ENCODE data around the gene APBB1.
A peak's percentile ranks its signal among the peaks of the same experiment; 100 is the strongest.

The APBB1 gene

GRCh38 chr11:6448574-6448973, 29.7 kb upstream of the APBB1 start:
- H3K4me1 ChIP-seq: no peaks in the 10 kb centered on the region
- no peaks in the 10 kb centered on the region for H3K27me3 ChIP-seq
- 0 out of 22 replicates have a peak, but pooled peaks cover 0 to 9% (median 0%) of the 10 kb centered on the region in 11 experiments for H4K20me1 ChIP-seq
- TF ChIP-seq Cebpa-rat (IDR thresholded peaks at IDR 0.05): no peak
- no peak overlapping the region for H3K4me2 ChIP-seq
- H3K4me3 ChIP-seq: no peak overlapping the region
- H3K9ac ChIP-seq: no peak overlapping the region
- H3K9me3 ChIP-seq (replicated peaks in 1 of 11): no peaks in the 10 kb centered on the region
- no peak overlapping the region for H3K27ac ChIP-seq
- H3K36me3 ChIP-seq: peaks cover 20 to 62% (median 38%) of the 10 kb centered on the region in 11 experiments

- Histone ChIP-seq H3K27me3 (no peaks in the 10 kb centered on the region), H3K36me3 (peaks cover 0 to 11% (median 0%) of the 10 kb centered on the region in 11 experiments; a peak in 5 of 22 replicates), H3K4me2 (no peak overlapping the region), H3K4me1 (peaks cover 0 to 9% (median 4%) of the 10 kb centered on the region in 10 experiments; a peak in 10 of 20 replicates), H3K4me3 (no peak overlapping the region), H4K20me1 (no peaks in the 10 kb centered on the region), H3K9me3 (replicated peaks in 1 of 11) (no peaks in the 10 kb centered on the region), H3K27ac (no peak overlapping the region), H3K9ac (0 out of 22 replicates have a peak overlapping the region, but pooled peaks of 1 of the 11 experiments have one; percentile 9)
- TF ChIP-seq Cebpa-rat (IDR thresholded peaks at IDR 0.05): no peak
These were observed 24.5 kb upstream of the APBB1 start for GRCh38 chr11:6443269-6444003.

- Histone ChIP-seq H3K27me3 (no peaks in the 10 kb centered on the region), H3K36me3 (peaks cover 0 to 2% (median 0%) of the 10 kb centered on the region in 11 experiments; a peak in 2 of 22 replicates), H3K4me3 (no peak overlapping the region), H3K4me2 (no peak overlapping the region), H3K9ac (no peak overlapping the region), H3K9me3 (replicated peaks in 1 of 11) (no peaks in the 10 kb centered on the region), H3K4me1 (peaks cover 9 to 19% (median 14%) of the 10 kb centered on the region in 10 experiments; a peak in 18 of 20 replicates), H3K27ac (no peak overlapping the region), H4K20me1 (no peaks in the 10 kb centered on the region)
- no peak for TF ChIP-seq Cebpa-rat (IDR thresholded peaks at IDR 0.05)
These were observed 23.5 kb upstream of the APBB1 start for GRCh38 chr11:6442441-6442840.

- no peak for TF ChIP-seq Cebpa-rat (IDR thresholded peaks at IDR 0.05)
- no peak within 1 kb of the TSS for H3K9ac ChIP-seq
These were observed 22.0 kb upstream of the APBB1 start, which contains the start of gene HPX for GRCh38 chr11:6440906-6441358. TSS of gene HPX (minus strand) at chr11:6440987. CDS start at chr11:6440963, 24 bp downstream.

GRCh38 chr11:6438979-6439571, 20.2 kb upstream of the APBB1 start:
- H3K27me3 ChIP-seq: no peaks in the 10 kb centered on the region
- H3K9me3 ChIP-seq (replicated peaks in 1 of 11): no peaks in the 10 kb centered on the region
- H3K27ac ChIP-seq: no peak overlapping the region
- H3K36me3 ChIP-seq: no peaks in the 10 kb centered on the region
- H4K20me1 ChIP-seq: no peaks in the 10 kb centered on the region
- peaks cover 20 to 50% (median 38%) of the 10 kb centered on the region in 10 experiments for H3K4me1 ChIP-seq
- TF ChIP-seq Cebpa-rat (IDR thresholded peaks at IDR 0.05): no peak
- no peak overlapping the region for H3K9ac ChIP-seq
- H3K4me3 ChIP-seq: no peak overlapping the region
- peak overlapping the region in 2 of 11 experiments; percentile 64 to 76; a peak in 4 of 22 replicates for H3K4me2 ChIP-seq

More at GRCh38 chr11:6440906-6441358, 22.0 kb upstream of the APBB1 start, which contains the start of gene HPX:
- no peak within 1 kb of the TSS for H3K4me2 ChIP-seq
- no peaks in the 10 kb centered on the region for H3K9me3 ChIP-seq (replicated peaks in 1 of 11)
- no peak within 1 kb of the TSS for H3K4me3 ChIP-seq
- no peaks in the 10 kb centered on the region for H3K36me3 ChIP-seq
- H3K4me1 ChIP-seq: peaks cover 17 to 31% (median 22%) of the 10 kb centered on the region in 10 experiments
- H3K27ac ChIP-seq: no peak within 1 kb of the TSS
- H4K20me1 ChIP-seq: no peaks in the 10 kb centered on the region
- H3K27me3 ChIP-seq: no peaks in the 10 kb centered on the region

- Histone ChIP-seq H3K27ac (no peak overlapping the region; a peak in 1 of 22 replicates), H3K9me3 (replicated peaks in 1 of 11) (no peaks in the 10 kb centered on the region), H3K27me3 (no peaks in the 10 kb centered on the region), H3K36me3 (no peaks in the 10 kb centered on the region), H3K4me2 (peak overlapping the region; percentile 14 to 76 (median 38); a peak in 20 of 22 replicates), H3K9ac (no peak overlapping the region), H3K4me1 (peaks cover 22 to 61% (median 47%) of the 10 kb centered on the region in 10 experiments), H4K20me1 (no peaks in the 10 kb centered on the region), H3K4me3 (no peak overlapping the region)
- TF ChIP-seq Cebpa-rat (IDR thresholded peaks at IDR 0.05): no peak
These were observed 19.1 kb upstream of the APBB1 start for GRCh38 chr11:6437993-6438392.

GRCh38 chr11:6437423-6437822, 18.5 kb upstream of the APBB1 start:
- Histone ChIP-seq H3K4me2 (peak overlapping the region in 10 of 11 experiments; percentile 14 to 76 (median 42); a peak in 19 of 22 replicates), H3K4me1 (peaks cover 22 to 65% (median 49%) of the 10 kb centered on the region in 10 experiments), H3K27me3 (no peaks in the 10 kb centered on the region), H3K27ac (peak overlapping the region in 1 of 11 experiments; percentile 58; a peak in 1 of 22 replicates), H3K4me3 (no peak overlapping the region), H3K9ac (no peak overlapping the region), H3K9me3 (replicated peaks in 1 of 11) (no peaks in the 10 kb centered on the region), H4K20me1 (no peaks in the 10 kb centered on the region), H3K36me3 (no peaks in the 10 kb centered on the region)
- no peak for TF ChIP-seq Cebpa-rat (IDR thresholded peaks at IDR 0.05)

GRCh38 chr11:6433998-6434660, 15.2 kb upstream of the APBB1 start:
- H3K4me1 ChIP-seq: peaks cover 19 to 64% (median 49%) of the 10 kb centered on the region in 10 experiments
- peak in 2 of 11 experiments; percentile 16 to 68; a peak in 3 of 22 replicates for TF ChIP-seq Cebpa-rat (IDR thresholded peaks at IDR 0.05)
- no peaks in the 10 kb centered on the region for H4K20me1 ChIP-seq
- H3K9me3 ChIP-seq (replicated peaks in 1 of 11): no peaks in the 10 kb centered on the region
- H3K36me3 ChIP-seq: no peaks in the 10 kb centered on the region
- peak overlapping the region in 4 of 11 experiments; percentile 55 to 66 (median 59); a peak in 8 of 22 replicates for H3K27ac ChIP-seq
- H3K9ac ChIP-seq: peak overlapping the region in 1 of 11 experiments; percentile 0; a peak in 2 of 22 replicates
- no peaks in the 10 kb centered on the region for H3K27me3 ChIP-seq
- H3K4me2 ChIP-seq: peak overlapping the region in 8 of 11 experiments; percentile 39 to 79 (median 64); a peak in 16 of 22 replicates
- H3K4me3 ChIP-seq: no peak overlapping the region
